Activated B cell treated with CpG ODN at 0.5 μM for 24 hours (primary cell): Measurements from ENCODE around the gene KSR2. TPM values are rescaled to one million over a fixed set of nuclear protein-coding genes. Genes with fewer than 3 reads are reported as not detected.

Experiments
- ATAC-seq: fragments of 200-7000 bp; cut with Tn5 transposase; one replicate; pipeline ENCODE4 v1.10.0; 2021; ENCODE audit warnings: low read depth, mild to moderate bottlenecking, moderate library complexity
- CTCF ChIA-PET: fragments of 350-600 bp; sonication (Branson Sonifier 250); formaldehyde crosslinking; loops from one replicate; lab custom pipeline; 2021; ENCODE audit warnings: antibody characterized with exemption; lab: Charles Lee
- POLR2A ChIA-PET: fragments of 350-600 bp; sonication (Branson Sonifier 250); formaldehyde crosslinking; loops from one replicate; lab custom pipeline; 2021; ENCODE audit warnings: antibody characterized with exemption; lab: Charles Lee
- DNase-seq: peaks from one replicate; pipeline ENCODE4 v3.0.0; 2022
- H3K27ac Mint-ChIP-seq: one replicate; pipeline ENCODE4 v1.8.0; 2020; ENCODE audit warnings: mixed read lengths
- H3K27me3 Mint-ChIP-seq: one replicate; pipeline ENCODE4 v1.8.0; 2021; ENCODE audit warnings: mixed read lengths
- H3K36me3 Mint-ChIP-seq: one replicate; pipeline ENCODE4 v1.8.0; 2021; ENCODE audit warnings: low read depth, mixed read lengths
- H3K4me1 Mint-ChIP-seq: one replicate; pipeline ENCODE4 v1.8.0; 2021; ENCODE audit warnings: mixed read lengths
- H3K4me3 Mint-ChIP-seq: one replicate; pipeline ENCODE4 v1.8.0; 2020; ENCODE audit warnings: mild to moderate bottlenecking, mixed read lengths
- H3K9me3 Mint-ChIP-seq: one replicate; pipeline ENCODE4 v1.8.0; 2020; ENCODE audit warnings: mixed read lengths
- CTCF ChIP-seq: fragments of 200-600 bp; IDR thresholded peaks from one replicate; pipeline ENCODE4 v1.8.0; 2022; ENCODE audit warnings: antibody characterized with exemption, mild to moderate bottlenecking
- intact Hi-C: fragments of 100-400 bp; cut with micrococcal nuclease; formaldehyde crosslinking; loops from one replicate; pipeline ENCODE4 v1.15.1; 2024
- total RNA-seq: library from RNA; stranded (reverse); gene quantifications from 2 replicates; pipeline ENCODE4 v1.2.3, GENCODE V29; 2022

Gene KSR2
- total RNA-seq, 1 donor from 2014 or later, result not detected

GRCh38 chr12:117980616-117981015, 11.8 kb upstream of the KSR2 start:
- no peaks in the 10 kb centered on the region for H3K4me1 Mint-ChIP-seq
- DNase-seq, result no peak
- TF ChIP-seq CTCF, result no peak
- ChIA-PET POLR2A (no interaction called here), CTCF (no interaction called here)
- intact Hi-C loops, result no loop called here
- ATAC-seq, result no peak
- no peaks in the 10 kb centered on the region for H3K9me3 Mint-ChIP-seq
- H3K27me3 Mint-ChIP-seq, result peaks cover 4% of the 10 kb centered on the region
- no peaks in the 10 kb centered on the region for H3K36me3 Mint-ChIP-seq
- no peak overlapping the region for H3K27ac Mint-ChIP-seq
- no peak overlapping the region for H3K4me3 Mint-ChIP-seq

DNA sequence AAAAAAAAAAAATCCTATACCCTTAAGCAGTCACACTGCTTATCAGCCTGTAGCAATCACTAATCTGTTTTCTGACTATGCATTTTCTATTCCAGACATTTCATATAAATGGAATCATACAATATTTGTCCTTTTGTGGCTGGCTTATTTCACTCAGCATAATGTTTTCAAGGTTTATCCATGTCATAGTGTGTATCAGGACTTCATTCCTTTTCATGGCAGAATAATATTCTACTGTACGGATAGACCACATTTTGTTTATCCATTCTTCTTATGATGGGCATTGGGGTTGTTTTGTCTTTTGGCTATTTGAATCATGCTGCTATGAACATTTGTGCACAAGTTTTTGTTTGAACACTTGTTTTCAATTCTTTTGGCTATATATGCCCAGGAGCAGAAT, 8.6 kb upstream of the KSR2 start:
- ChIA-PET CTCF (no interaction called here), POLR2A (no interaction called here)
- ATAC-seq (no peak), DNase-seq (no peak)
- no peak overlapping the region for H3K27ac Mint-ChIP-seq
- H3K4me1 Mint-ChIP-seq, result no peaks in the 10 kb centered on the region
- no peaks in the 10 kb centered on the region for H3K9me3 Mint-ChIP-seq
- no peaks in the 10 kb centered on the region for H3K36me3 Mint-ChIP-seq
- TF ChIP-seq CTCF, result no peak
- H3K27me3 Mint-ChIP-seq, result peaks cover 15% of the 10 kb centered on the region
- intact Hi-C loops, result no loop called here
- H3K4me3 Mint-ChIP-seq, result no peak overlapping the region

DNA sequence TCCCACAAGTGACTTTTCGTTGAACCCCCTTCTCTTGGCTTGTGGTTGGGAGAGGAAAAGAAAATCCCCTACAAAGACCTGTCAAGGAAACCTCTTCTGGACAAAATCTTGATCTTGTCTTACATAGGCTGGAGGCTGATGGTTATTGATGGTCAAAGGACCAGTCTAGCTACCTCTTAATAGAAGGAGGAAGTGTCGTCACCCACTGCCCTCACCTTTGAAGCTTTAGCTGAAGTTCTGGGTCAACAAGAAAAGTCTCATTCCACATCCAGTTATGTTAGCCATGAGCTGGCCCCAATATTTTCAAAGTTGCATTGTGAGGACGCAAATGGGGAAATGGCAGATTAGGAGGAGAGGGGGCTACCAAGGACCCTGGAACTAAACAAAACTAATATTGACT, 6.2 kb upstream of the KSR2 start:
- Mint-ChIP-seq H3K27me3 (peaks cover 18% of the 10 kb centered on the region), H3K9me3 (peaks cover 12% of the 10 kb centered on the region)
- POLR2A ChIA-PET, result no interaction called here

GRCh38 chr12:117972301-117972700, 3.5 kb upstream of the KSR2 start:
- intact Hi-C loops, result no loop called here

More for the DNA sequence above, 6.2 kb upstream of the KSR2 start:
- no peaks in the 10 kb centered on the region for H3K4me1 Mint-ChIP-seq
- DNase-seq (no peak), ATAC-seq (no peak)
- CTCF ChIA-PET, result no interaction called here
- intact Hi-C loops, result no loop called here
- no peak overlapping the region for H3K4me3 Mint-ChIP-seq
- no peak overlapping the region for H3K27ac Mint-ChIP-seq
- H3K36me3 Mint-ChIP-seq, result no peaks in the 10 kb centered on the region
- no peak for TF ChIP-seq CTCF

GRCh38 chr12:117970334-117970733, 1.5 kb upstream of the KSR2 start:
- no peaks in the 10 kb centered on the region for H3K36me3 Mint-ChIP-seq
- no peak overlapping the region for H3K4me3 Mint-ChIP-seq
- H3K27ac Mint-ChIP-seq, result no peak overlapping the region
- TF ChIP-seq CTCF, result no peak
- ChIA-PET POLR2A (no interaction called here), CTCF (no interaction called here)
- peaks cover 44% of the 10 kb centered on the region for H3K27me3 Mint-ChIP-seq
- H3K4me1 Mint-ChIP-seq, result peaks cover 9% of the 10 kb centered on the region
- no peak for DNase-seq
- H3K9me3 Mint-ChIP-seq, result peaks cover 12% of the 10 kb centered on the region
- intact Hi-C loops, result no loop called here
- ATAC-seq, result no peak

More at GRCh38 chr12:117972301-117972700, 3.5 kb upstream of the KSR2 start:
- ATAC-seq, result no peak
- CTCF ChIA-PET, result no interaction called here
- peaks cover 12% of the 10 kb centered on the region for H3K9me3 Mint-ChIP-seq
- no peak overlapping the region for H3K27ac Mint-ChIP-seq
- POLR2A ChIA-PET, result no interaction called here
- H3K27me3 Mint-ChIP-seq, result peaks cover 30% of the 10 kb centered on the region
- H3K4me3 Mint-ChIP-seq, result no peak overlapping the region
- H3K36me3 Mint-ChIP-seq, result no peaks in the 10 kb centered on the region
- no peak for DNase-seq
- TF ChIP-seq CTCF, result no peak
- peaks cover 9% of the 10 kb centered on the region for H3K4me1 Mint-ChIP-seq
